Measurements from ENCODE around the gene PLD1.

DNA sequence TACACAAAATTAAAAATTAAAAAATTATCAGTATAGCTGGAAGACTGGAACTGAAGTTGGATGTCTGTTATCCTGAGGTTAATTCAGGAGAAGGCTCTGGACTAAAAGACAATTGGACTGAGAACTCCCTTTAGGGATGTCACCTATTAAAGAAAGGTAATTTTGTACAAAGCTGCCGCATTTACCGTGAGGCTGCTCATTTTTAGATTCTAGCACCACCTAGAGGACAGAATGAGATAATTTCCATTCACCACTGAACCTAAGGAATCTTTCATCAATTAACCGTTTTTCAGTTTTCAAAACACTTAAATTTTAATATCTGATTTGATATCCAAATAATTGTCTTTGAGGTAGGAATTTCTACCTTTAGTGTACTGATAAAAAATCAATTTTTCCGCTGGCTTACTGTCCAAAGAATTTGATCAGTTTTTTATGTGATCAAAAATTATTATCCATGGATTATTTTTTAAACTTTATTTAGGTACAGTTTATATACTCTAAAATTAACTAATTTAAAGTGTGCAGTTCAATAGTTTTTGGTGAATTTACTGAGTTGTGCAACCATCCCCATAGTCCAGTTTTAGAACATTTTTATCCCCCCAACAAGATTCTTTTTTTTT, 243.4 kb downstream of the PLD1 start:
- TF ChIP-seq, protein P1, sequence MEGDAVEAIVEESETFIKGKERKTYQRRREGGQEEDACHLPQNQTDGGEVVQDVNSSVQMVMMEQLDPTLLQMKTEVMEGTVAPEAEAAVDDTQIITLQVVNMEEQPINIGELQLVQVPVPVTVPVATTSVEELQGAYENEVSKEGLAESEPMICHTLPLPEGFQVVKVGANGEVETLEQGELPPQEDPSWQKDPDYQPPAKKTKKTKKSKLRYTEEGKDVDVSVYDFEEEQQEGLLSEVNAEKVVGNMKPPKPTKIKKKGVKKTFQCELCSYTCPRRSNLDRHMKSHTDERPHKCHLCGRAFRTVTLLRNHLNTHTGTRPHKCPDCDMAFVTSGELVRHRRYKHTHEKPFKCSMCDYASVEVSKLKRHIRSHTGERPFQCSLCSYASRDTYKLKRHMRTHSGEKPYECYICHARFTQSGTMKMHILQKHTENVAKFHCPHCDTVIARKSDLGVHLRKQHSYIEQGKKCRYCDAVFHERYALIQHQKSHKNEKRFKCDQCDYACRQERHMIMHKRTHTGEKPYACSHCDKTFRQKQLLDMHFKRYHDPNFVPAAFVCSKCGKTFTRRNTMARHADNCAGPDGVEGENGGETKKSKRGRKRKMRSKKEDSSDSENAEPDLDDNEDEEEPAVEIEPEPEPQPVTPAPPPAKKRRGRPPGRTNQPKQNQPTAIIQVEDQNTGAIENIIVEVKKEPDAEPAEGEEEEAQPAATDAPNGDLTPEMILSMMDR (IDR thresholded peaks at IDR 0.05): peak; percentile 57 to 84 (median 78)
- no peak for TF ChIP-seq POLR2A (IDR thresholded peaks at IDR 0.05)

Measured in esophagus squamous epithelium (tissue), 4 donors.